SK-N-SH (cell line): ENCODE data around the gene PPP3CB. TPM values are rescaled to one million over a fixed set of nuclear protein-coding genes. Genes with fewer than 3 reads are reported as not detected.

ENCODE experiments used
- CTCF ChIA-PET: fragments of 300-600, 350-600 bp; formaldehyde crosslinking; extraction: SDS; loops from one replicate; lab custom pipeline; 2021; lab: Yijun Ruan, JAX
- POLR2A ChIA-PET: fragments of 350-600 bp; sonication (Branson Sonifier 250); formaldehyde crosslinking; extraction: SDS; loops from one replicate; lab custom pipeline; 2020; ENCODE audit warnings: antibody characterized with exemption, inconsistent platforms; lab: Yijun Ruan, JAX
- DNase-seq: peaks from one replicate; pipeline ENCODE4 v3.0.0; 2012
- H2AFZ ChIP-seq: fragments of 200-600 bp; sonication (generic); 2 replicates; pipeline ENCODE4 v1.8.1; 2016; ENCODE audit warnings: antibody characterized with exemption, mild to moderate bottlenecking, low read depth
- H3F3A ChIP-seq: fragments of 200-600 bp; sonication (generic); replicated peaks from 2 replicates; pipeline ENCODE3; 2016; ENCODE audit warnings: antibody characterized with exemption, mild to moderate bottlenecking; ENCODE audit not compliant: insufficient read depth
- H3K27ac ChIP-seq, 2 experiments: fragments of 200-500 bp in 1 of 2; fragments of 200-600 bp in 1 of 2; sonication (Bioruptor generic) in 1 of 2; sonication (generic), shearing (Covaris generic) in 1 of 2; 2 replicates each; pipeline versions ENCODE4 v1.5.1 to v1.6.1; 2014 to 2016; ENCODE audit warnings: low read depth in 2 of 2, inconsistent platforms in 1 of 2, low read length in 1 of 2, mild to moderate bottlenecking in 1 of 2, mixed read lengths in 1 of 2
- H3K27me3 ChIP-seq: fragments of 200-600 bp; sonication (generic), shearing (Covaris generic); 2 replicates; pipeline ENCODE4 v1.6.1; 2016; ENCODE audit warnings: mixed run types; ENCODE audit not compliant: insufficient read depth
- H3K36me3 ChIP-seq, 2 experiments: fragments of 200-500 bp in 1 of 2; fragments of 200-600 bp in 1 of 2; sonication (Bioruptor generic) in 1 of 2; sonication (generic) in 1 of 2; replicated peaks in 1 of 2; 2 replicates each; pipeline versions ENCODE3 to v1.5.1; 2014 to 2016; ENCODE audit warnings: low read length in 1 of 2, mild to moderate bottlenecking in 1 of 2; ENCODE audit not compliant: insufficient read depth in 2 of 2, control insufficient read depth in 1 of 2
- H3K4me1 ChIP-seq, 2 experiments: fragments of 200-500 bp in 1 of 2; fragments of 200-600 bp in 1 of 2; sonication (Bioruptor generic) in 1 of 2; sonication (generic), shearing (Covaris generic) in 1 of 2; 2 replicates each; pipeline versions ENCODE4 v1.5.1 to v1.6.1; 2014 to 2016; ENCODE audit warnings: low read depth in 1 of 2, low read length in 1 of 2, mixed run types in 1 of 2; ENCODE audit not compliant: insufficient read depth in 2 of 2, control insufficient read depth in 1 of 2
- H3K4me2 ChIP-seq: fragments of 200-600 bp; sonication (generic), shearing (Covaris generic); 2 replicates; pipeline ENCODE4 v1.6.1; 2017; ENCODE audit warnings: mixed run types
- H3K4me3 ChIP-seq, 2 experiments: fragments of 200-500 bp in 1 of 2; fragments of 200-600 bp in 1 of 2; sonication (Bioruptor generic) in 1 of 2; sonication (generic), shearing (Covaris generic) in 1 of 2; 2 replicates each; pipeline versions ENCODE4 v1.5.1 to v1.8.1; 2014 to 2016; ENCODE audit warnings: low read depth in 2 of 2, inconsistent platforms in 1 of 2, low read length in 1 of 2, mild to moderate bottlenecking in 1 of 2, mixed read lengths in 1 of 2, moderate library complexity in 1 of 2
- H3K79me2 ChIP-seq: fragments of 200-600 bp; sonication (generic); 2 replicates; pipeline ENCODE4 v1.8.1; 2017; ENCODE audit warnings: mild to moderate bottlenecking; ENCODE audit not compliant: insufficient read depth
- H3K9ac ChIP-seq: fragments of 200-600 bp; sonication (generic); 2 replicates; pipeline ENCODE4 v1.6.1; 2017; ENCODE audit warnings: mixed run types
- H3K9me2 ChIP-seq: fragments of 200-600 bp; sonication (generic); 2 replicates; pipeline ENCODE4 v1.6.1; 2017; ENCODE audit warnings: mixed run types
- H3K9me3 ChIP-seq: fragments of 200-600 bp; sonication (generic); 2 replicates; pipeline ENCODE4 v1.6.1; 2017; ENCODE audit warnings: mixed run types, mild to moderate bottlenecking, moderate library complexity
- H4K20me1 ChIP-seq: fragments of 200-600 bp; sonication (generic); 2 replicates; pipeline ENCODE4 v1.6.1; 2017; ENCODE audit warnings: mild to moderate bottlenecking, mixed run types; ENCODE audit not compliant: insufficient read depth
- CHD2 ChIP-seq: fragments of 150-350 bp; IDR thresholded peaks from 2 replicates; pipeline ENCODE4 v1.6.1; 2018; ENCODE audit warnings: low read length; ENCODE audit not compliant: partially characterized antibody
- EZH2phosphoT487 ChIP-seq: fragments of 200-600 bp; sonication (generic); IDR thresholded peaks from 2 replicates; pipeline ENCODE4 v1.6.1; 2017; ENCODE audit warnings: low read depth, mixed run types, mild to moderate bottlenecking, antibody characterized with exemption, moderate library complexity, borderline replicate concordance
- GATA2 ChIP-seq: sonication (generic); formaldehyde crosslinking; IDR thresholded peaks from 2 replicates; pipeline ENCODE4 v1.5.0; 2020; ENCODE audit warnings: mild to moderate bottlenecking, missing genetic modification reagents
- IRF3 ChIP-seq: fragments of 150-350 bp; IDR thresholded peaks from 2 replicates; pipeline ENCODE4 v1.6.1; 2016; ENCODE audit warnings: mild to moderate bottlenecking, low read depth, low read length
- NRF1 ChIP-seq: IDR thresholded peaks from 2 replicates; pipeline ENCODE4 v1.6.1; 2012; ENCODE audit warnings: low read depth, mild to moderate bottlenecking, low read length
- RAD21 ChIP-seq: IDR thresholded peaks from 2 replicates; pipeline ENCODE4 v1.6.1; 2012; ENCODE audit warnings: mild to moderate bottlenecking, low read length
- SIN3A ChIP-seq: IDR thresholded peaks from 2 replicates; pipeline ENCODE4 v1.6.1; 2012; ENCODE audit warnings: low read depth, mild to moderate bottlenecking, low read length, moderate library complexity, borderline replicate concordance
- TAF1 ChIP-seq: IDR thresholded peaks from 2 replicates; pipeline ENCODE4 v1.6.1; 2012; ENCODE audit warnings: low read depth, mild to moderate bottlenecking, low read length, moderate library complexity, borderline replicate concordance
- TEAD4 ChIP-seq: IDR thresholded peaks from 2 replicates; pipeline ENCODE4 v1.4.0; 2012; ENCODE audit warnings: mild to moderate bottlenecking, borderline replicate concordance; ENCODE audit not compliant: insufficient read depth
- USF2 ChIP-seq: fragments of 150-350 bp; IDR thresholded peaks from 2 replicates; pipeline ENCODE4 v1.6.1; 2017; ENCODE audit warnings: antibody characterized with exemption, low read length, low read depth, borderline replicate concordance
- YY1 ChIP-seq: IDR thresholded peaks from 2 replicates; pipeline ENCODE4 v1.4.0; 2012; ENCODE audit warnings: low read depth, mild to moderate bottlenecking
- ZBTB33 ChIP-seq: IDR thresholded peaks from 2 replicates; pipeline ENCODE4 v1.4.0; 2012; ENCODE audit warnings: low read depth, borderline replicate concordance
- WGBS: methylation state at CpG from one replicate; pipeline ENCODE4 v1.1.6; 2017; ENCODE audit warnings: low lambda C conversion rate; 5-methylcytosine and 5-hydroxymethylcytosine counted together
- polyA plus RNA-seq, 3 experiments: library from polyadenylated mRNA; depleted of rRNA; stranded (reverse); fragments of >200 nt; gene quantifications; 2 replicates each; pipeline ENCODE4 v1.2.3, GENCODE V29; 2012

PPP3CB gene
- polyA plus RNA-seq, 1 of the 3 experiments (the other 2 are of a cell fraction), result 14.5 TPM

- Histone ChIP-seq H3K9me3 (no peaks in the 10 kb centered on the region), H2AFZ (no peak overlapping the region), H3K4me3 (no peak overlapping the region), H3K9ac (no peak overlapping the region), H3K79me2 (no peaks in the 10 kb centered on the region), H3K36me3 (peaks cover 24 to 39% of the 10 kb centered on the region in 2 experiments), H3K27me3 (no peaks in the 10 kb centered on the region), H3K4me1 (peaks cover 0 to 3% of the 10 kb centered on the region in 2 experiments; a peak in 1 of 4 replicates), H4K20me1 (no peaks in the 10 kb centered on the region), H3K9me2 (no peaks in the 10 kb centered on the region), H3F3A (no peaks in the 10 kb centered on the region), H3K4me2 (no peak overlapping the region), H3K27ac (no peak overlapping the region)
- TF ChIP-seq RAD21 (no peak), SIN3A (no peak), TEAD4 (no peak), NRF1 (no peak), IRF3 (no peak), GATA2 (CRISPR knock-in tag) (no peak), TAF1 (no peak), YY1 (no peak), EZH2phosphoT487 (no peak), USF2 (no peak), ZBTB33 (no peak), CHD2 (no peak)
- no peak for DNase-seq
- CTCF ChIA-PET, result interaction anchor here (0.8 to 1.3 kb wide), 2 partner anchors 20 to 43 kb away, joined by 3 to 4 read pairs; partner anchors contain the start of gene ANXA7
- WGBS, result 91% methylated on average over 2 of the region's 2 CpGs
- POLR2A ChIA-PET, result no interaction called here
Measured at GRCh38 chr10:73432646-73433537, 62.9 kb downstream of the PPP3CB start.
